Neuronal stem cell (in vitro differentiated cells): ENCODE data around the gene CD22.

Experiments
- DNase-seq: peaks from one replicate; pipeline ENCODE4 v3.0.0-alpha.2; 2013; ENCODE audit warnings: low spot score
- H2AFZ ChIP-seq: one replicate; pipeline ENCODE4 v1.6.1; 2013; ENCODE audit warnings: mild to moderate bottlenecking, low read length, inconsistent platforms
- H2AK5ac ChIP-seq: 2 replicates; pipeline ENCODE4 v1.6.1; 2013; ENCODE audit warnings: low read depth, mild to moderate bottlenecking, inconsistent platforms, low read length, moderate library complexity, mixed read lengths
- H2BK120ac ChIP-seq: 2 replicates; pipeline ENCODE4 v1.6.1; 2013; ENCODE audit warnings: low read depth, mild to moderate bottlenecking, inconsistent platforms, low read length, moderate library complexity, mixed read lengths
- H2BK12ac ChIP-seq: one replicate; pipeline ENCODE4 v1.6.1; 2013; ENCODE audit warnings: low read length, inconsistent platforms
- H2BK15ac ChIP-seq: 2 replicates; pipeline ENCODE4 v1.6.1; 2013; ENCODE audit warnings: mild to moderate bottlenecking, low read length, inconsistent platforms, mixed read lengths
- H2BK5ac ChIP-seq: one replicate; pipeline ENCODE4 v1.6.1; 2013; ENCODE audit warnings: inconsistent platforms, mild to moderate bottlenecking, low read length, moderate library complexity
- H3K14ac ChIP-seq: one replicate; pipeline ENCODE4 v1.6.1; 2013; ENCODE audit warnings: low read length, inconsistent platforms
- H3K18ac ChIP-seq: 2 replicates; pipeline ENCODE4 v1.6.1; 2013; ENCODE audit warnings: low read length, inconsistent platforms
- H3K23ac ChIP-seq: 2 replicates; pipeline ENCODE4 v1.6.1; 2013; ENCODE audit warnings: low read depth, mild to moderate bottlenecking, mixed read lengths, low read length, inconsistent platforms; ENCODE audit not compliant: poor library complexity
- H3K27ac ChIP-seq: replicated peaks from 3 replicates; pipeline ENCODE4 v1.5.1; 2013; ENCODE audit warnings: low read length, inconsistent platforms
- H3K27me3 ChIP-seq, 3 experiments: 2 replicates each; pipeline ENCODE4 v1.6.1; 2013; ENCODE audit warnings: low read length in 3 of 3, mild to moderate bottlenecking in 2 of 3, inconsistent platforms in 1 of 3, low read depth in 1 of 3, mixed read lengths in 1 of 3, moderate library complexity in 1 of 3; ENCODE audit not compliant: control insufficient read depth in 3 of 3, insufficient read depth in 3 of 3
- H3K36me3 ChIP-seq, 2 donors: replicated peaks in 1 of 2; 2 replicates each; pipeline ENCODE4 v1.6.1; 2013; ENCODE audit warnings: low read length in 2 of 2; ENCODE audit not compliant: control insufficient read depth in 2 of 2, insufficient read depth in 2 of 2
- H3K4ac ChIP-seq: 2 replicates; pipeline ENCODE4 v1.6.1; 2013; ENCODE audit warnings: inconsistent platforms, mild to moderate bottlenecking, low read length, moderate library complexity
- H3K4me1 ChIP-seq, 2 donors: 1 replicate in 1 of 2; 2 replicates in 1 of 2; pipeline ENCODE4 v1.6.1; 2013; ENCODE audit warnings: low read length in 2 of 2, low read depth in 1 of 2; ENCODE audit not compliant: control insufficient read depth in 2 of 2, insufficient read depth in 1 of 2
- H3K4me2 ChIP-seq: one replicate; pipeline ENCODE4 v1.6.1; 2013; ENCODE audit warnings: mild to moderate bottlenecking, low read length, inconsistent platforms; ENCODE audit not compliant: insufficient read depth, poor library complexity, severe bottlenecking
- H3K4me3 ChIP-seq, 2 donors: 2 replicates each; pipeline ENCODE4 v1.5.1; 2013; ENCODE audit warnings: low read length in 2 of 2, mild to moderate bottlenecking in 2 of 2, inconsistent platforms in 1 of 2, moderate library complexity in 1 of 2
- H3K79me1 ChIP-seq: one replicate; pipeline ENCODE4 v1.6.1; 2013; ENCODE audit warnings: low read depth, mild to moderate bottlenecking, inconsistent platforms, low read length, moderate library complexity
- H3K9ac ChIP-seq: one replicate; pipeline ENCODE4 v1.6.1; 2013; ENCODE audit warnings: mild to moderate bottlenecking, low read depth, low read length, inconsistent platforms; ENCODE audit not compliant: poor library complexity
- H3K9me3 ChIP-seq, 2 donors: replicated peaks in 1 of 2; 2 replicates each; pipeline versions ENCODE3 to v1.6.1; 2013; ENCODE audit warnings: low read length in 2 of 2, mild to moderate bottlenecking in 2 of 2, inconsistent platforms in 1 of 2, low read depth in 1 of 2, mixed read lengths in 1 of 2, moderate library complexity in 1 of 2; ENCODE audit not compliant: control insufficient read depth in 2 of 2, insufficient read depth in 1 of 2
- H4K8ac ChIP-seq: one replicate; pipeline ENCODE4 v1.6.1; 2013; ENCODE audit warnings: low read depth, mild to moderate bottlenecking, inconsistent platforms, low read length, moderate library complexity
- H4K91ac ChIP-seq: one replicate; pipeline ENCODE4 v1.6.1; 2013; ENCODE audit warnings: low read length, low read depth, mild to moderate bottlenecking, inconsistent platforms; ENCODE audit not compliant: poor library complexity
- WGBS, 2 donors: extraction: QIAGEN DNeasy Blood & Tissue Kit; methylation state at CpG; one replicate each; pipeline ENCODE4 v1.1.7; 2013; ENCODE audit warnings: missing lambda C conversion rate in 2 of 2, mixed read lengths in 1 of 2; ENCODE audit not compliant: insufficient read length in 2 of 2, insufficient replicate concordance in 1 of 2; ENCODE audit errors: extremely low coverage in 2 of 2; 5-methylcytosine and 5-hydroxymethylcytosine counted together

The CD22 gene

GRCh38 chr19:35383536-35383935 is 54.5 kb downstream of the CD22 start:
- no peak overlapping the region for H3K4me3 ChIP-seq

GRCh38 chr19:35388277-35389054 is 59.5 kb downstream of the CD22 start:
- Histone ChIP-seq H3K9ac (no peak overlapping the region), H2BK120ac (no peak overlapping the region), H3K79me1 (no peaks in the 10 kb centered on the region), H3K18ac (no peak overlapping the region), H2AK5ac (no peak overlapping the region), H3K14ac (no peak overlapping the region), H2BK12ac (no peak overlapping the region), H3K23ac (no peak overlapping the region), H2BK5ac (no peak overlapping the region), H4K91ac (no peak overlapping the region), H3K4me2 (no peak overlapping the region), H4K8ac (no peak overlapping the region), H3K4me1 (no peaks in the 10 kb centered on the region), H3K27me3 (no peaks in the 10 kb centered on the region), H2AFZ (no peak overlapping the region), H3K9me3 (peaks cover 3 to 6% of the 10 kb centered on the region in 2 donors), H2BK15ac (no peak overlapping the region), H3K4me3 (no peak overlapping the region), H3K36me3 (no peaks in the 10 kb centered on the region), H3K4ac (no peak overlapping the region), H3K27ac (no peak overlapping the region)
- no CpG with 5 or more reads among the region's 6 CpGs for WGBS, 2 donors
- no peak for DNase-seq

More at GRCh38 chr19:35383536-35383935, 54.5 kb downstream of the CD22 start:
- no peak overlapping the region for H4K91ac ChIP-seq
- H4K8ac ChIP-seq, result no peak overlapping the region
- no peak overlapping the region for H2BK120ac ChIP-seq
- no peak overlapping the region for H2BK12ac ChIP-seq
- H2BK5ac ChIP-seq, result no peak overlapping the region
- H3K4ac ChIP-seq, result no peak overlapping the region
- no peak overlapping the region for H3K9ac ChIP-seq
- H2AK5ac ChIP-seq, result no peak overlapping the region
- no peaks in the 10 kb centered on the region for H3K27me3 ChIP-seq
- no peak overlapping the region for H3K4me2 ChIP-seq
- H2AFZ ChIP-seq, result no peak overlapping the region
- H3K9me3 ChIP-seq, result peaks cover 2 to 3% of the 10 kb centered on the region in 2 donors
- no peak overlapping the region for H3K27ac ChIP-seq
- H3K79me1 ChIP-seq, result no peaks in the 10 kb centered on the region
- no peak overlapping the region for H3K18ac ChIP-seq
- H2BK15ac ChIP-seq, result no peak overlapping the region
- H3K23ac ChIP-seq, result no peak overlapping the region
- WGBS, 2 donors, result no CpG with 5 or more reads among the region's 2 CpGs
- H3K36me3 ChIP-seq, result no peaks in the 10 kb centered on the region
- H3K14ac ChIP-seq, result no peak overlapping the region
- H3K4me1 ChIP-seq, result no peaks in the 10 kb centered on the region
- DNase-seq, result no peak

GRCh38 chr19:35389192-35389861 is 60.3 kb downstream of the CD22 start:
- H4K91ac ChIP-seq, result no peak overlapping the region
- H3K79me1 ChIP-seq, result no peaks in the 10 kb centered on the region
- H2BK15ac ChIP-seq, result no peak overlapping the region
- no peak overlapping the region for H3K9ac ChIP-seq
- H3K23ac ChIP-seq, result no peak overlapping the region
- no peaks in the 10 kb centered on the region for H3K27me3 ChIP-seq
- H2BK5ac ChIP-seq, result no peak overlapping the region
- no peak overlapping the region for H3K14ac ChIP-seq
- H3K4ac ChIP-seq, result no peak overlapping the region
- no peak overlapping the region for H2BK12ac ChIP-seq
- no peaks in the 10 kb centered on the region for H3K4me1 ChIP-seq
- H4K8ac ChIP-seq, result no peak overlapping the region
- WGBS, 2 donors, result 100% methylated on average over 1 of the region's 6 CpGs; no CpG with 5 or more reads in 1 of the 2 donors
- peaks cover 3 to 6% of the 10 kb centered on the region in 2 donors for H3K9me3 ChIP-seq
- H3K18ac ChIP-seq, result no peak overlapping the region
- no peak overlapping the region for H2BK120ac ChIP-seq
- no peaks in the 10 kb centered on the region for H3K36me3 ChIP-seq
- no peak overlapping the region for H3K4me3 ChIP-seq
- no peak for DNase-seq
- no peak overlapping the region for H2AFZ ChIP-seq
- H3K4me2 ChIP-seq, result no peak overlapping the region
- H3K27ac ChIP-seq, result no peak overlapping the region
- no peak overlapping the region for H2AK5ac ChIP-seq
